Medulla oblongata (tissue), 1 donor: ENCODE measurements around the gene IGFBP3.
"Not testable (repeated sequence)": the region's sequence is repeated elsewhere in the genome, so short reads cannot be mapped to it uniquely, and the experiment has no call there.

Experiments
- DNase-seq: peaks from one replicate; pipeline ENCODE4 v3.0.0-alpha.2; 2015; ENCODE audit errors: extremely low spot score

IGFBP3 gene

DNA sequence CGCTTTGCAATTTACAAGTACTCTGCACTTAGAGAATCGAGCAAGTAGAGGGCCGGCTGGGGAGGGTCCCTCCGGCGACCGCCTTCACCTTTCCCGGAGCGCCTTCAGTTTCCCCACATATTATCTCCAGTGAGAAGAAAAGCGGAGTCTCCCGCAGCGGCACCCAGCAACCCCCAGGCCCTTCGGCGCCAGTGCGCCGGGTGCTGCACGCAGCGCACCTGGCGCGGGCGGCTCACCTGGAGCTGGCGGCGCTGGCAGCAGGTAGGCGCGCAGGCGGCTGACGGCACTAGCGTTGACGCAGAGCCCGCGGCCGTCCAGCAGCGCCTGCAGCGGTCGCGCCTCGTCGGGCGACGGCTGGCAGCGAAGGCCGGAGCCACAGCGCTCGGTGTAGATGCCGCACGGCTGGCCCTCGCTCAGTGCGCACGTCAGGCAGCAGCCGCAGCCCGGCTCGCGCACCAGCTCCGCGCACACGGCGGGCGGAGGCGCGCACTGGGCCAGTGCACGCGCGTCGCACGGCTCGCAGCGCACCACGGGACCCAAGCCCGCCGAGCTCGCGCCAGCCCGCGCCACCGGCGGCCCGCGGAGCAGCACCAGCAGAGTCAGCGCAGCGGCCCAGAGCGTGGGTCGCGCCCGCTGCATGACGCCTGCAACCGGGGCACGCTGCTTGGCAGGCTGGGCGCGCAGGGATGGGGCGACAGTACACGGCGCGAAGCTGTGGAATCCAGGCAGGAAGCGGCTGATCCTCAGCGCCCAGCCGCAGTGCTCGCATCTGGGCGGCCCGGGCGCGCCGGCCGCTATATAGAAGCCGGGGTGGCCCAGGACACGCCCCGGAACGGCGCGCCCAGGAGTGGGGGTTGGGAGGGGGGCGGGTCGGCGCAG is at the start of gene IGFBP3:
Gene IGFBP3, minus strand, starts transcription at position 771 of the 879 bp plus-strand sequence. Its CDS starts 132 bp downstream, at position 639.
- DNase-seq: no peak

DNA sequence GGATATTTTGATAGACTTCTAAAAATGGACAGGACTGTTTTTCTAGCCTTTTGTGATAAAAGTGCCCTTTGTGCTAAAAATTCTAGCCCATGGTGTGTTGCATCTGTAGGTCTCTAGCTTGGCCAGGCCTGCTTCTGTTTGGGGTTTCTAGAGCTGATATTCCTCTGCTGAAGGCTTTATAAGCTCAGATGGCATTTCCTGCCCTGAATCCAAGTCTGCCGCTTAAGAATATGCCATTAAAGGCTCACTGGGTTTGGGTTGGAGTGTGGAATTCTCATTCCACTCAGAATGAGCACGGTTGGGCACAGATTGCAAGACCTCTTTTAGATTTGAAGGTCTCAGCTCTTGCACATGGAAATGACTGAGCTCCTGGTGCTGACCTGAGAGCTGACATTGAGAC is 49.4 kb upstream of the IGFBP3 start:
- DNase-seq: no peak

DNA sequence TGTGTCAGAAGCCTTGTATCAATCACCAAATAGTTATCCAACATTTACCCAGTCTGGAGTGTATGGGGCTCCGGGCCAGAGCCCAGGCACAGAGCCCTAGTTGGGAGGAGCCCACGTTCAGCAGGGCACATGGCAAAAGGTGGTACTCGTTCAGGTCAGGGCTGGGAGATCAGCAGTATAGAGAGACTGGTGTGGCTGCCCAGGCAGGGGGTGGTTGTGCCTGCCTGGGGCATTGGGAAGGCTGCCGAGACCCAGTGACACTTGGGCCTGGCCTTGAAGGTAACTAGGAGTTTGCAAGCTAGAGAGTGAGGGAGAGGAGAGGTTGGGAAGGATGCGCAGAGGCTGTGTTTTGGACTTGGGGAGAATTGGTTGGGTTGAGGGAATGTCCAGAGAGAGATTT is 48.9 kb upstream of the IGFBP3 start:
- no peak for DNase-seq

GRCh38 chr7:45968856-45969541 is 47.9 kb upstream of the IGFBP3 start:
- no peak for DNase-seq

GRCh38 chr7:45968312-45968711 is 47.2 kb upstream of the IGFBP3 start:
- no peak for DNase-seq

GRCh38 chr7:45967591-45968157 is 46.6 kb upstream of the IGFBP3 start:
- DNase-seq: no peak

GRCh38 chr7:45962861-45963260 is 41.8 kb upstream of the IGFBP3 start:
- no peak for DNase-seq

GRCh38 chr7:45957721-45958120 is 36.6 kb upstream of the IGFBP3 start:
- no peak for DNase-seq

DNA sequence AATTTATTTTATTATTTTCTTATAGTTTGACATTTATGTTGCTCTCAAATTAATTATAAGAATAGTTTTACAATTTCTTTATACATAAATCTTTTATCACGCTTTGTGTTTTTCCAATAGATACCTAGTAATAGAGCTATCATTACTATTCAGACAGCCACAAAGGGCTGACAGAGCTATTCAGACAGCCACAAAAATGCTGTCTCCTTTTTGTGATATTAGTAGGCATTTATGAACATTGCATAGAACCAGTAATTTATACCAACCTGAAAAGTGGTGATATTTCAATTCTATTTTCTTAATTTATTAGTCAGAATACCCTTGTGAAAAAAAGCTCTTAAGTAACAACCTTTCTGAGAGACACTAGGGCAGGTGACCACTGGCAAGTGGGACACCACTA is 34.2 kb upstream of the IGFBP3 start:
- DNase-seq: no peak

DNA sequence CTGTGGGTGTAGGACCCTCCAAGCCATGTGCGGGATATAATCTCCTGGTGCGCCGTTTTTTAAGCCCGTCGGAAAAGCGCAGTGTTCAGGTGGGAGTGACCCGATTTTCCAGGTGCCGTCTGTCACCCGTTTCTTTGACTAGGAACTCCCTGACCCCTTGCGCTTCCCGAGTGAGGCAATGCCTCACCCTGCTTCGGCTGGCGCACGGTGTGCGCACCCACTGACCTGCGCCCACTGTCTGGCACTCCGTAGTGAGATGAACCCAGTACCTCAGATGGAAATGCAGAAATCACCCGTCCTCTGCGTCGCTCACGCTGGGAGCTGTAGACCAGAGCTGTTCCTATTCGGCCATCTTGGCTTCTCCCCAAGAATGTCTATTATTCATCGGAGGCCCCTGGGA is 32.0 kb upstream of the IGFBP3 start:
- DNase-seq: not testable (repeated sequence)

DNA sequence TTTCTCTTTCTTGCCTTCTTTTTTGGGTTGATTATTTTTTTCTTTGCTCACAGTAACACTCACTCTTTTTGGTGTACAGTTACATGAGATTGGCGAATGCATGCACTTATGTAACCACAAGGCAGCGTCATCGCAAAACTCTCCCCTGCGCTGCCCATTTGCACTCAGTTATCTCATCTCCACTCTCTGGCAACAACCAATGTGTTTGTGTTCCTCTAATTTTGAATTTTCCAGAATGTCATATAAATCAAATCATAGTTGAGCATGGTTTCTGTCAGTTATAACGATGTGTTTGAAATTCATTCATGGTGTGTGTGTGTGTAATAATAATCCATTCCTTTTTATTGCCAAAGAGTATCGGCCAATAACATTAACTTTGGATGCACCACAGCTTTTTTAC is 23.0 kb upstream of the IGFBP3 start:
- no peak for DNase-seq

- no peak for DNase-seq
Observed at GRCh38 chr7:45940939-45941338, 19.9 kb upstream of the IGFBP3 start.

DNA sequence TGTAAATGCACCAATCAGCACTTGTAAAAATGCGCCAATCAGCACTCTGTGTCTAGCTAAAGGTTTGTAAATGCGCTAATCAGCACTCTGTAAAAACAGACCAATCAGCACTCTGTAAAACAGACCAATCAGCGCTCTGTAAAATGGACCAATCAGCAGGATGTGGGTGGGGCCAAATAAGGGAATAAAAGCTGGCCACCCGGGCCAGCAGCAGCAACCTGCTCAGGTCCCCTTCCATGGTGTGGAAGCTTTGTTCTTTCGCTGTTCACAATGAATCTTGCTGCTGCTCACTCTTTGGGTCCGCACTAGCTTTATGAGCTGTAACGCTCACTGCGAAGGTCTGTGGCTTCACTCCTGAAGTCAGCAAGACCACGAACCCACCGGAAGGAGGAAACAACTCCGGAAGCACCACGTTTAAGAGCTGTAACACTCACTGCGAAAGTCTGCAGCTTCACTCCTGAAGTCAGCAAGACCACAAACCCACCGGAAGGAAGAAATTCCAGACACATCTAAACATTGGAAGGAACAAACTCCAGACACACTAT is 19.2 kb upstream of the IGFBP3 start:
- not testable (repeated sequence) for DNase-seq

- no peak for DNase-seq
Observed at GRCh38 chr7:45939574-45939973, 18.5 kb upstream of the IGFBP3 start.

- DNase-seq: no peak
Observed at GRCh38 chr7:45938626-45939302, 17.7 kb upstream of the IGFBP3 start.

DNA sequence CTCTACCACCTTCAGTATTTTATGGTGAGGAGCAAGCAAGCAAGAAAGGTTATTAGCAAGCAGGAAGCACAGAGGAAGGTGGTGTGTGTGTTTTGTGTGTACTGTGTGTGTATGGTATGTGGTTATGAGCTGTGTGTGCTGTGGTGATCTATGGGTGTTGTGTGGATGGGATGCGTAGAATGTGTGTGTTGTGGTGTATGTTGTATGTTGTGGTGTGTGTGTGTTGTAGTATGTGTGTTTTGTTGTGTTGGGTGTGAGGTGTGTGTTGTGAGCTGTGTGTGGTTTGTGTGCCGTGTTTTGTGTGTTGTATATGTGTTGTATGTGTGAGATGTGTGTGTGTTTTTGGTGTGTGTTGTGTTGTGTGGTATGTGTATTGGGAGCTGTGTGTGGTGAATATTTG is 16.8 kb upstream of the IGFBP3 start:
- DNase-seq: no peak

DNA sequence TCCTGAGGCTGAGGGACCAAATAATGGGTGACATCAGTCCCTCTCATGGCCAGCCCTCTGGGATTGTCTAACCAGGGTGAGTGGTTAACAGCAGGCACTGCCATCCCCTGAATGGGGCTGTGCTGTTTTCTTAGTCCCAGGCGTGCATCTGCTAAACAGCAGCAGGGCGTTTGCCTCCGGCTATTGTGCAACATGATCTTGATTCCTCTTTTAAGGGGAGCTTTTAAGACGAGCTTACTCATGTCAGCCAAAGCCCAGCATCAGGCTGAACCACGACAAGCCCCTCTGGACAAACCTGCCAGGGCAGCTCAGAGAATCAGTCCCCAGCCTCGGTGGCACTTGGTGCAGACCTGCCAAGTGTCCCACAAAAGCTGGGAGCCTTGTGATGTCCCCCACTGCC is 16.2 kb upstream of the IGFBP3 start:
- DNase-seq: no peak

- no peak for DNase-seq
Observed at GRCh38 chr7:45930967-45931366, 9.9 kb upstream of the IGFBP3 start.

DNA sequence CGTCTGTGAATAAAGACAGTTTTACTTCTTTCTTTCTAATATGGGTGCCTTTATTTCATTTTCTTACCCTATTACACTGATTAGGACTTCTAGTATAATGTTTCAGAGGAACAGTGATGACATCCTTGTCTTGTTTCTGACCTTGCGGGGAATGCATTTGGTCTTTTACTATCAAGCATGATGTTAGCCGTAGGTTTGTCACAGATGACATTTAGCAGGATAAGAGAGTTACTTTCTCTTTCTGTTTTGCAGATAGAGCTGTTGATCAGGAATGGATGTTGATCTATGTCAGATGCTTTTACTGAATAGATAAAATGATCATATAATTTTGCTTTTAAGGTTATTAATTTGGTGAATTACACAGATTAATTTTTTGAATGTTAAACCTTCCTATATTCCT is 6.6 kb upstream of the IGFBP3 start:
- DNase-seq: no peak

- DNase-seq: no peak
Observed at GRCh38 chr7:45924283-45924682, 3.2 kb upstream of the IGFBP3 start.

DNA sequence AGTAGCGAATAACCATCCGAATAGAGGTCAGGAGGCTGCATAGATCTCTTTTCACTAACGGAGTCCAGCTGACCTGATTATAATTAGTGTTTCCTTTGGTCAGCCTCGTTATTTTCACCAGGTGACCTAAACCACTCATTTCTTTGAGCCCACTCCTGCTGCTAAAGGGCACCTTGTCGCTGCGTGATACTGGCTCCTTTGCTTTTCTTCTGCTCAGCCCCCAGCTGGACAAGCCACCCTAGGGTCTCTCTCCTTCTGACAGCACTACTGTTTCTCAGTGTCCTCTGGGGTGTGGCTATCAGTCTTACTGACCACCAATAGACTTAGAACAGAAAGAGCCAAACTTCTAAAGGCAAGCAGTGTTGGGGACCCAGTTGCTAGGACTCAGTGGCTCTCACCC is 2.7 kb upstream of the IGFBP3 start:
- DNase-seq: no peak

GRCh38 chr7:45923290-45923689 is 2.2 kb upstream of the IGFBP3 start:
- peak; percentile 72 for DNase-seq
